Measurements from ENCODE around the gene RAB6A.

DNA sequence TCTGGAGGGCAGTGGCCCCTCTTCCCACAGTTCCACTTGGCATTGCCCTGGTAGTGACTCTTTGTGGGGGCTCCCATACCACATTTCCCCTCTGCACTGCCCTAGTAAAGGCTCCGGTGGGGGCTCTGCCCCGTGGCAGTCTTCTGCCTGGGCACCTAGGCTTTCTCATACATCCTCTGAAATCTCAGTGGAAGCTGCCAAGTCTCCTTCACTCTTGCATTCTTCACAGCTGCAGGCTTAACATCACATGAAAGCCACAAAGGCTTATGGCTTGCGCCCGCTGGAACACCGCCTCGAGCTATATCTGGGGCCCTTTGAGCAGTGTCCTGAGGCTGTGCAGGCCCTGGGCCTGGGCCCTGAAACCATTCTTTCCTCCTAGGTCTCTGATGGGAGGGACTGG is 89.2 kb downstream of the RAB6A start:
- TF ChIP-seq, protein P1, sequence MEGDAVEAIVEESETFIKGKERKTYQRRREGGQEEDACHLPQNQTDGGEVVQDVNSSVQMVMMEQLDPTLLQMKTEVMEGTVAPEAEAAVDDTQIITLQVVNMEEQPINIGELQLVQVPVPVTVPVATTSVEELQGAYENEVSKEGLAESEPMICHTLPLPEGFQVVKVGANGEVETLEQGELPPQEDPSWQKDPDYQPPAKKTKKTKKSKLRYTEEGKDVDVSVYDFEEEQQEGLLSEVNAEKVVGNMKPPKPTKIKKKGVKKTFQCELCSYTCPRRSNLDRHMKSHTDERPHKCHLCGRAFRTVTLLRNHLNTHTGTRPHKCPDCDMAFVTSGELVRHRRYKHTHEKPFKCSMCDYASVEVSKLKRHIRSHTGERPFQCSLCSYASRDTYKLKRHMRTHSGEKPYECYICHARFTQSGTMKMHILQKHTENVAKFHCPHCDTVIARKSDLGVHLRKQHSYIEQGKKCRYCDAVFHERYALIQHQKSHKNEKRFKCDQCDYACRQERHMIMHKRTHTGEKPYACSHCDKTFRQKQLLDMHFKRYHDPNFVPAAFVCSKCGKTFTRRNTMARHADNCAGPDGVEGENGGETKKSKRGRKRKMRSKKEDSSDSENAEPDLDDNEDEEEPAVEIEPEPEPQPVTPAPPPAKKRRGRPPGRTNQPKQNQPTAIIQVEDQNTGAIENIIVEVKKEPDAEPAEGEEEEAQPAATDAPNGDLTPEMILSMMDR (IDR thresholded peaks at IDR 0.05; ENCODE audit: extremely low read depth in 1 of 2, insufficient read depth in 1 of 2, low read depth in 1 of 2, low read length in 2 of 2) = no peak
- no peak for TF ChIP-seq POLR2AphosphoS5 (IDR thresholded peaks at IDR 0.05; ENCODE audit: insufficient read depth, low read depth, low read length)
- TF ChIP-seq POLR2A (IDR thresholded peaks at IDR 0.05; ENCODE audit: low read depth, low read length) = no peak
- TF ChIP-seq, protein P2, sequence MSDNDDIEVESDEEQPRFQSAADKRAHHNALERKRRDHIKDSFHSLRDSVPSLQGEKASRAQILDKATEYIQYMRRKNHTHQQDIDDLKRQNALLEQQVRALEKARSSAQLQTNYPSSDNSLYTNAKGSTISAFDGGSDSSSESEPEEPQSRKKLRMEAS (IDR thresholded peaks at IDR 0.05; ENCODE audit: insufficient read depth, insufficient read length) = no peak
